GM18508 (cell line): ENCODE data around the gene SYT14.
"Not testable (repeated sequence)": the region's sequence is repeated elsewhere in the genome, so short reads cannot be mapped to it uniquely, and the experiment has no call there.

Experiments
- ATAC-seq: cut with Tn5 transposase; IDR thresholded peaks from one replicate; pipeline ENCODE4 v1.9.1; 2021; ENCODE audit warnings: moderate number of reproducible peaks; ENCODE audit not compliant: insufficient read depth, unreplicated experiment

SYT14 gene

DNA sequence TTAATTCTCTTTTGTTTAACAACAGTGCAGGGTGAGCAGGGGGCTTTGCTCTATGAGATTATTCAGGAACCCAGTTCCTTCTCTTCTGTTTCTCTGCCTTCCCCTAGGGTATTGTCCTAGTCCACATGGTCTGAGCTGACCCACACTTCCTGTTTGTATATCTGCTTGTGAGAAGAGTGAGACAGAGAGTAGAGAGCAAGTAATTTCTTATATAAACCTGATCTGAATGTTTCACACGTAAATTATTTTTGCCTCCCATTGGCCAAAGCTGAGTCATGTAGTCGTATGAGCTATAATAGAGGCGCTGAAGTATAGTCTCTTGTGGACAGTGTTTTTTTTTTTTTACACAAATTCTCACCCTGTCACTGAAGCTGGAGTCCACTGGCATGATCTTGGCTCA, 160.3 kb downstream of the SYT14 start:
- no peak for ATAC-seq

DNA sequence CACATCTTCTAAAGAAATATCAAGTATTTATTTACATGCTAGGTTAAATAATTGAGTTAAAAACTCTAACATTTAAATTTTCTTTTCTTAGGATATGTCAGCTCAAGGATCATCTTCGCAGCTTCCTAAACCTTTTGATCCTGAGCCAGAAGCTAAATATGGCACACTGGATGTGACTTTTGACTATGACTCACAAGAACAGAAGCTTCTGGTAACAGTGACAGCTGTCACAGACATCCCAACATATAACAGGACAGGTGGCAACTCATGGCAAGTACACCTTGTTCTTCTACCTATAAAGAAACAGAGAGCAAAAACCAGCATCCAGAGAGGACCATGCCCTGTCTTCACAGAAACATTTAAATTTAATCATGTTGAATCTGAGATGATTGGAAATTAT, 161.9 kb downstream of the SYT14 start:
- no peak for ATAC-seq

DNA sequence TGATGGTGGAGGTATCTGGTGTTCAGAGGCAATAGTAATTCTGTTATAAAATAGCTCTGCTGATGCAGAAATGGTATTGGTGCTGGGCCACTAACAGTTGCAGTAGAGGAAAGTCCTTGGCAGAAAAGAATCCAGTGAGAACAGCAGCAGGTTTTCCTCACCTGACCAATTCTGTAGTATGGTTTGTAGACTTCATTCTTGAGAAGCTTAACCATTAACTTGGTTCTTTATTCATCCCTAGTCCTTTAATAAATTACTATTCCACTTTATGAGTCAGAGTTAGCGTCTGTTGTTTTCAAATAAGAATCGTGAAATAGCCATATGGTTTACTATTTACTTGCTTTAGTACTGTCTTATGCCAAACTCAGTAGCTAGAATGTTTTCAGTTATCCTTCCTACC, 166.1 kb downstream of the SYT14 start:
- ATAC-seq: no peak

DNA sequence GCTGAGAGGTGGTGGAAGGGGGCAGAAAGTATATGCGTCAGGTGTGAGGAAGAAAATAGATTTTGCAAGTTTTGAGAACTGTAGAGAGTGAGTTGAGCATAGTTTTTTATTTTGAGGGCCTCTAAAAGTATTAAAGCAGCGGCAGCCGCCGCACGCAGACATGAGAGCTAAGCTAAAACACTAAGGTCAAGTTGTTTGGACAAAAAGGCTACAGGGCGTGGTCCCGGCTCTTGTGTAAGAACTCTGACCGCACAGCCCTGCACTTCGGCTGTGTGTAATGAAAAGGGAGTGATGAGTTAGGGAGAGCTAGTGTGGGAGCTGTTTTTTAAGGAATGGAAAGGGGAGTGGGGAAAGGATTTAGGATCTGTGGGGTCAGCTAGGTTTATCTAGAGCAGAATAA, 174.9 kb downstream of the SYT14 start:
- ATAC-seq: not testable (repeated sequence)

DNA sequence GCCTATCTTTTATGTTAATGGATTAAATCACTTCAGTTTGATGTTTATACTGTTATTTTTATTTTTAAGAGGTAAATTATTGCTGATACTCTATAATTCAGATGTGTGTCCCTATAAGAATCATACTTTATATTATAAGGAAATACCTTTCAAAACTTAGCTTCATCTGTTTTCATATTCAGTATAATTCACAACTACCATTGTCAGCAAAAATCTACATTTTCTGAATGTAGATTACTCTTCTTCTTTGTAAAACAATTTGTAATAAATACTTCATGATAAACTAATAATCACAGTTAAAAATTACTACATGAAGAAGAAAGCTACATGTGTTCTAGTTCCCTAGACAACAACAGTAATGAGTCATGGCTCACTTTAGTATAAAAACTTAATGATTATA, 179.2 kb downstream of the SYT14 start:
- ATAC-seq: no peak

DNA sequence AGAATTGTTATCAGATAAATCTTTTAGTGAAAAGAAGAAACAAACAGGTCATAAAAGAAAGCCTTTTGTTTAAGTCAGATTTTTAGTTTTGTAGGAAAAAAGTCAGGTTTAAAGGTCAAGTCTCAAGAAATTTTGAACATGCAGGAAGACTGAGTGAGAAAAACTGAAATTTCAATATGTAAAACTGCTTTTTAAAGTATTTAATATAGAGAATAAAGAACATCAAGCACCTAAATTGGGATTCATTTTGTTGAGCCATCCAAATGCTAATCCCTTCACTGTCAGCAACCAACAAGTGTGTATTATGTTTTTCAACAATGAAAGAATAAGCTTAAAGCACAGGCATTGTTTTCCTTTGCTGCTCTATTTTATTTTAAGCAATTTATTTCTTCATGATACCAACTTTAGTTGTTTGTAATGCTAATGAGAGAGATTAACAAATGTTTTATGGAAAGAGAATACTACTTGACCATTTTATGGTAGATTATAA, 179.7 kb downstream of the SYT14 start:
- ATAC-seq: no peak

DNA sequence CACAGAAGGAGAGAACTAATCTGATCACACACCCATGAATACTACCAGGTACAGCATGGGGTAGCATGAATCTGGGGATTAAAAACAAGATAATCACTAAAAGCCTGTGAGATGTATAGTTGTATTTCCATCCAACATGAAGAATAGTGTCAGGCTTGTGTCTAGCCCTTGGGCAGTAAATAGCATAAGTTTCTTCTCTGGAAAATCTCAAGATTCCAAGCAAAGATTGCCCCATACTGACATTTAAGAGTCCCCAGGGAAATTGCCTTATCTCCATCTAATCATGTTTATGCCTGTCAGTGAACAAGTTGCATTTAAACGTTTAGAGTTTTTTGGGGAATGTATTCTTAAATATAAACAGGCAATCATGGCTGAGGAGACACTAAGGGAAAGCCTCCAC, 185.4 kb downstream of the SYT14 start:
- ATAC-seq: no peak

DNA sequence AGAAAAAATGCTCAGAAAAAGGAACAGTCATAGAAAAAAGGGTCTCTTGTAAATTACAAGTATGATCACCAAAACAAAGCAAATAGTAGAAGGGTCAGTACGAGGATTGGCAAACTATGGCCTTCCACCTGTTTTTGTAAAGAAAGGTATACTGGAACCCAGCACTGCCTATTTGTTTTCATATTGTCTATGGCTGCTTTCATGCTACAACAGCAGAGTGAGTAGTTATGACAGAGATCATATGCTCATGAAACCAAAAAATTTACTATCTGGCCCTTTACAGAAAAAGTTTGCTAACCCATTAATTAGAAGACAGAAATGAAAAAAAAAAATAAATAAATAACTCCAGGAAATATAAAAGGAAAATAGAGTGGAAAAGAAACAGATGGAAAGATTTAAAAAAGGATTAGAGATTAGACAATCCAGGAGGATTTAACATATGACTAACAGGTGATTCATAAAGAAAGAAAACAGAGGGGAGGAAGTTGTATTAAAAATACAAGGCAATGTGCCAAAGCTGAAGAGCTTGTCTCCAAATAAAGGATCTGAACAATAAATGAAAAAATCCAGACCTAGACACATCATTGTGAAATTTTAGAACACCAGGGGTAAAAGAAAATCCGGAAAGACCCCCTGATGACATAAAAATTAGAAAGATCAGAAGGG, 186.0 kb downstream of the SYT14 start:
- ATAC-seq: no peak

DNA sequence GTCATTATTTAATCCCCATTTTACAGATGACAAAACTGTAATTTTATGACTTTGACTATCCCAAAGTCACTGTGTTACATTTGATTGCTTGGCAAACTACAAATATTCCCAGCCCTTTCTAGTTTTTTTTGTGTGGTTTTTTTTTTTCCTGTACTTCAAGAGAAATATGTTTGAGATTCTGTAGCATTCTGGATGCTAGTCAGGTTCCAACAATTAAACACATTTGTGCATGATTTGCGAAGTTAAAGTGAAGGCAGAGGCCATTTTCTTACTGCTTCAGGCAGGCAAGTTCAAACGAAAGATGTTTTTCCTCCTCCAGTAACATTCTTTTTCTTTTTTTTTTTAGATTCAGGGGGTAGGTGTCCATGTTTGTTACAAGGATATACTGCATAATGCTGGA, 186.7 kb downstream of the SYT14 start:
- ATAC-seq: no peak

DNA sequence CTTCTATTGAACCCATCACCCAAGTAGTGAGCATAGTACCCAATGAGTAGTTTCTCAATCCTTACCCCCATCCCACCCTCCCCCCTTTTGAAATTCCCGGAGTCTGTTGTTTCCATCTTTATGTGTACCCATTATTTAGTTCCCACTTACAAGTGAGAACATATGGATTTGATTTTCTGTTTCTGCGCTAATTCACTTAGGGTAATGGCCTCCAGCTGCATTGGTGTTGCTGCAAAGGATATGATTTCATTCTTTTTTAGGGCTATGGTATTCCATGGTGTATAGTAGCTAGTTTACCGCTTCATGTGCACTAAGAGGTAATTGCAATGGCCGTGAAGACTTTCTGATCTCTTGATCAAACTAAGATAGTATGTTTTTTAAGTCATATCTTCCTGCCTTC, 187.1 kb downstream of the SYT14 start:
- no peak for ATAC-seq

DNA sequence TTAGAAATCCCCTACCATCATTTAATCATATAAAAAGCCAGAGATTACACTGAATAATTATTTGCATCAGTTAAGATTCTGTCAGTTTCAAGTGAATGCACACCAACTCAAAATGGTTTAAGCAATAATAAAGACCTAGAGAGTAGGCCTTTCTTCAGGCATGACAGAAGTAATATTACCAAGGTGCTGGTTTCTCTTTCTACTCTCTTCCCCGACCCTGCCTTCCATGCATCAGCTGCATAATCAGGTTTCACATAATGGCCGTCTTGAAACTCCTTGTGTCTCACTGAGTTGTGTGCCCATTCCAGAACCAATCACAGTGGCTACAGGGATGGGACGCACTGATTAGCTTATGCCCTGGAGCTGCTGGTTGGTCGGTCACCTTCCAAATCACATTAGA, 191.1 kb downstream of the SYT14 start:
- ATAC-seq: no peak

DNA sequence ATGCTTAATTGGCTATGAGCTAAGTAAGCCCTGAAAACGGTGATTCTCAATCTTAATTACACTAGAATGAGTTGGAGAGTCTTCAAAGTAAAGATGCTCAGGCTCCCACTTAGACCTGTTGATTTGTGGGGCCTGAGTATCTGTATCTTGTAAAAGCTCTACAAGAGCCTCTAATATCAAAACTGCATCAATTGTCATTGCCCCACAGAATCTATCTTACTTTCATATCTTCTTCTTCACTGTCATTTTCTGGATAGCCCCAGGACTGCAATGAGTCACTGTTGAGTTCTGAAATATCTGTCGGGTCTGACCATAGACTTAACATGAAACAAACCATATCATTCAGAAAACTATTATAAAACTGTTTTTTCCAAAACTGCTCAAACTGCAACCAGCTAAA, 191.7 kb downstream of the SYT14 start:
- peak; percentile 86 for ATAC-seq

DNA sequence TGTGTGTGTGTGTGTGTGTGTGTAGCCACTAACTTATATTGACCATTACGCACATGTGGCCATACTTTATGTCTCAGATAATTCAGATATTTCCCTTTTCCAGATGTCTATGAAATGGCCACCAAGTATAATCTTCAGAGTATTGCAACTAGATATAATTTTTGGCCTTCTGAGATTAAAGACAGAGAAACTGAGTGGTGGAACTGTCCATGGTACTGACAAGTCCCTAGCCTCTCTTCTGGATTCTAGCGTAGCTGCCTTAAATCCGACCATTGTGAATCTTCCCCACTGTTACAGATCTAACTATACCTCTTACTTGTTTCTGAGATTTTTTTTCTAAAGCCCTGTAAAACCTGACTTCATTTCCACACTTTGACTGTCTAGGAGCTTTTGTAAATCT, 194.6 kb downstream of the SYT14 start:
- no peak for ATAC-seq

DNA sequence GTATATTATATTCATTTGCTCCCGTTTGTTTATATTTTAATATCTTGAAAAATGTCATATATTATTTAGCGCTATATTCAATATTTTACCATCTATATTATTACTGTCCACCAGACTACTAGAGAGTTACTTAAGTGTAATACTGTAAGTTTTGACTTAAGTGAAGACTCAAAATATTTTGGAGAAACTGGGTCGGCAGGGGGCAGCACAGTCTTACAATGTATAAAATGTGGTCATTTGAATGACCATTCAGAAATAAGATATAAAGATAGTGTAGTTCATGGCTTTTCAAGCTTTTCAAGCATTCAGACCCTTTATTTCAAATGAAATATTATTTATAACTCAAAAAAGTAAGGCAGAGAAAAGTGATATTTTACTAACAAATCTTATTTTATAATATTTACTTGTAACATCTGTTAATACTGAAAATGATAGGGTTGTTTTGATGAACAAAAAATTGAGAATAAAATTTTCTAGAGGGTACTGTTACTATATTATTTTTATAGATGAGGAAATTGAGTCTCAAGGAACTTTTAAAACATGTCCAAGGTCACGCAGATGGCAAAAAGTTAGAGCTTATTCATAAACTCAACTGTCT, 205.5 kb downstream of the SYT14 start:
- no peak for ATAC-seq

DNA sequence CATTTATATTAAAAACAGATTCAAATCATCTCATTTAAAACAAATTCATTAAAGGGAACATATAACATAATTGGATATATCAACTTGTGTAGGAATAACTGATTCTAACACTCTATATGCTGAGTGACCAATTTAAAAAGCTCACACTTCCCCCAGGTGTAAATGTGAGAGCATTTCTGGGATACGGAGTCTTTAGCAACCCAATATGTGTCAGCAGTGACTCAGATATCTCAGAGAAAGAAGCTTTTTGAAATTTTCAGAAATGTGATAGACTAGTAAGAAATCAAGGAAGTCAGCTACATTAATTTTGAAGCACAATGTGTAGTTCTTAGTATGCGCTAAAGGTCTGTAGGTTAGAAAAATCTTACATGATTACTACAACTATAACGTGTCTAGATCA, 206.7 kb downstream of the SYT14 start:
- ATAC-seq: no peak

DNA sequence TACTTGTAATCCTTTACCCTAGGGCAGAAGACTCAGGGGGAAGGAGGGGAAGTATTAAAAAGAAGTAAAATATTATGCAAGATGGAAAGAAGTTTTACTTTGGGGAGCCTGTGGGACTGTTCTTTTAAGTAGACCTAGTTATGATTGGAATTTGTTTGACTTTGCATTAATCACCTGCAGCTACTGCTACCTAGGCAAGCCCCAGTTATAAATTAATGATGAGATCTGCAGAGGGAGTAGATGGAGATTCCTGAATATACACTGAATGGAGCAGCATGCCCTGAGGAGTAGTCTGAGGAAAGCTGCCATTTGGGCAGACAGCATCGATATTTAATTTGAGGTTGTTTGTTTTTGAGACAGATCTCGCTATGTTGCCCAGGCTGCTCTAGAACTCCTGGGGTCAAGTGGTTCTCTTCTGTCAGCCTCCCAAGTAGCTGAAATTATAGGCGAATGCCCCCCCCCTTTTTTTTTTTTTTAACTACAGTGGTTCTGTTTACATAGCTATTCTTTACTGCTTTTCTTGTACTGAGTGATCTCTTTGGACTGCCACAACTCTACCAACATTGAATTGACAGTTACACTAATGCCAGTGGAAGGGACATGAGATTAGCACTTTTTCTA, 213.1 kb downstream of the SYT14 start:
- no peak for ATAC-seq

DNA sequence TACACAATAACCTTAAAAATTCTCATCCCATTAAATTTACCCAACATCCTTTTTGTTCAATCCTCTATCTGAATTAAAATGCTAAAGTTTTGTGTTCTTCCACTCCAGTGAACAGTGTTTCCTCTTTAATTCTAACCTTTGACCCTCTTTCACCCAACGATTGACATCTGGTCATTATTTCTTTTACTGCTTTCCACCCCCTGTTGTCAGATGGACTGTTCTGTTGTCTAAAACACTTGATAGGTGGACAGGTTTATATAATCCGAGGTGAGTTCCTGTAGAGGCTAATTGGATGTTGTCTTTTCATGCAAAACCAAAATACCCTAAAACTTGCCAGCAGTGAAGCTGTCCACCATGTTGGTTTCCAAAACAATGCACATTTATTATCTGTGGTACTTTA, 221.2 kb downstream of the SYT14 start:
- no peak for ATAC-seq

DNA sequence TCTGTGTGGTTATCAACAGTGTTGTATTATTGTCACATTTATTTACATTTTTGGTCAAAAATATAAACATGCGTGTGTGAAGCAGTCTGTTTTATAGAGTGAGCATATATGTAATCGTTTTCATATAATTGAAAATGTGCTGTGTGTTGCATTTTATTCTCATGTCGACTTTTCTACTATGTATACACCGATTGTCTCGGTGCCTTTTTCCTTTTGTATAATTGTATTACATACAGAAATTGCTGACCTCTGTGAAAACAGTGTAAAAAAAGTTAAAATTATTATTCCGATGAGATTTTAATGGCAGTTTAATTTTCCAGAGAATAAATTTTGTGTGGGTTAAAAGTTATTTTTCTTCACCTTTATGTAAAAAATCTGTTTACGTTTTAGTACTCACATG, 232.2 kb downstream of the SYT14 start:
- ATAC-seq: no peak

DNA sequence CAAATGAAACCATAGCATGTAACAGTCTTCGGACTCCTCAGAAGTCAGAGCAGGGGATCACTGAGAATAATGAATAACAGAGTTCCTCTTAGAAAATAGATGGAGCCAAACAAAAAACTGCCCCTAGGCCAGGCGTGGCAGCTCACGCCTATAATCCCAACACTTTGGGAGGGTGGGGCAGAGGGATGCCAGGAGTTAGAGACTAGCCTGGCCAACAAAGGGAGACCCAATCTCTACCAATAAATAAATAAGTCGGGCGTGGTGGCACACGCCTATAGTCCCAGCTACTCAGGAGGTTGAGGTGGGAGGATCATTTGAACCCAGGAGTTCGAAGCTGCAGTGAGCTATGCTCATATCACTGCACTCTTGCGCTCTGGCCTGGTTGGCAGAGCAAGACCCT, 236.1 kb downstream of the SYT14 start:
- no peak for ATAC-seq

DNA sequence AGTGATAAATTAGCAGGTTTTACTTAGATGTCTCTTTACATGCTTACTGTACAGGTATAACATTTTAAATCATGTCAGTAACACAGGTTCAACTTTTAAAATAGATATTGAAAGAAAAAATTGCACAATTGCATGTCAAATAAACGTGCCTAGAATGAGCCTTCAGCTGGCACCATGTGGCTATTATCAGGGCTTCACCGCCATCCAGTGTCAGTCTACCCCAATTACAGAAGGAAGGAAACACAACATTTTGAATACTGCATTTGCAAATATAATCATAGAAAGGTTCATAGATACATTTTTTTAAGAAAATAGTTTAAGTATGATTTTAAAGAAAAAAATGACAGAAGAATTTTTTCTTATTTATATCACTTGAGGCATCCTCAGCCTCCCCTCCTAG, 247.0 kb downstream of the SYT14 start:
- ATAC-seq: no peak

DNA sequence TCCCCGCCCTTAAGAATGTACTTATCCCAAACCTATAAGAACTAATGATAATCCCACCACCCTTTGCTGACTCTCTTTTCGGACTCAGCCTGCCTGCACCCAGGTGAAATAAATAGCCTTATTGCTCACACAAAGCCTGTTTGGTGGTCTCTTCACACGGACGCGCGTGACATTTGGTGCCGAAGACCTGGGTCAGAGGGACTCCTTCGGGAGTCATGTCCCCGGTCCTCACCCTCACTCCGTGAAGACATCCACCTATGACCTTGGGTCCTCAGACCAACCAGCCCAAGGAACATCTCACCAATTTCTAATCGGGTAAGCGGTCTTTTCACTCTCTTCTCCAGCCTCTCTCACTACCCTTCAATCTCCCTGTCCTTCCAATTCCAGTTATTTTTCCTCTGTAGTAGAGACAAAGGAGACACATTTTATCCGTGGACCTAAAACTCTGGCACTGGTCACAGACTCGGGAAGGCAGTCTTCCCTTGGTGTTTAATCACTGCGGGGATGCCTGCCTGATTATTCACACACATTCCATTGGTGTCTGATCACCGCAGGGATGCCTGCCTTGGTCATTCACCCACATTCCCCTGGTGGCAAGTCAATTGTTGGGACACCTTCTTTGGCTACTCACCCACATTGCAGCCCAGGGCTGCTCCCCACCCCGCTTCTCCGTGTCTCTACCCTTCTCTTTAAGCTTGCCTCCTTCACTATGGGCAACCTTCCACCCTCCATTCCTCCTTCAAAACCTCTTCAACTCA, 250.0 kb downstream of the SYT14 start:
- not testable (repeated sequence) for ATAC-seq
